DMS114 treated with DMSO at 0.1 percent for 48 hours (cell line): ENCODE measurements around the gene GPR39.

Source experiments
- DNase-seq: peaks from one replicate; lab custom pipeline; 2025; ENCODE audit not compliant: unreplicated experiment; lab: John Stamatoyannopoulos, UW

The GPR39 gene

GRCh38 chr2:132442278-132442677 lies 25.7 kb downstream of the GPR39 start:
- DNase-seq: no peak

DNA sequence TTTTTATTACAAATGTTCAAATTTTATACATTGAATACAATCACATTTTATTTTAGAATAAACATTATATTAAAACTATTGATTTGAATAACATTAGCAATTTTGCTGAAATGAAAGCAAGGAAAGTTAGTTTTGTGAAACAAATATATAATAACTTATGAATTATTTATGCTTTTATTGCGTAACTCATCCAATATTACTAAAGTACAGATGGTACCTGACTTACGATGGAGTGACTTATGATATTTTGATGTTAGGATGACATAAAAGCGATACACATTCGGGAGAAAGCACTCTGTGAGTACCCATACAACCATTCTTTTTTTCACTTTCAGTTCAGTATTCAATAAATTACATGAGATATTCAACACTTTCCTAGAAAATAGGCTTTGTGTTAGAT lies 26.5 kb downstream of the GPR39 start:
- no peak for DNase-seq

DNA sequence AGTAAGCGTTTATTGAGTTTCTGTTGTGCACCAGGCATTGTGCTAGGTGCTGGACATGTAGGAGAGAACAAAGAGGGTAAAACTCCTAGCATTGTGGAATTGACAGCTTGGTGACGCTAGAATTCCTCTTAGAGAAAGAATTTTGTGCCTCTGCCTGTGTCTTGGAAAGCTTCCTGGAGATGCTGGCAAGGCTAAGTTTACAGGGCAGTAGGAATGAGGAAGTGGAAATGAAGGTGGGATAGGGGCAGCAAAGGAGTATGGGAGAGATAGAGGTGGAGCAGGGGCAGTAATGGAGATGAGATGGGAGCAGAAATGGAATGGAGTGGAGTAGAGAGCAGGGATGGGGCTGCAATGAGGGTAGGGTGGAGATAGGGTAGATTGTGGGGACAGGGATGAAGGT lies 29.8 kb downstream of the GPR39 start:
- DNase-seq: no peak

DNA sequence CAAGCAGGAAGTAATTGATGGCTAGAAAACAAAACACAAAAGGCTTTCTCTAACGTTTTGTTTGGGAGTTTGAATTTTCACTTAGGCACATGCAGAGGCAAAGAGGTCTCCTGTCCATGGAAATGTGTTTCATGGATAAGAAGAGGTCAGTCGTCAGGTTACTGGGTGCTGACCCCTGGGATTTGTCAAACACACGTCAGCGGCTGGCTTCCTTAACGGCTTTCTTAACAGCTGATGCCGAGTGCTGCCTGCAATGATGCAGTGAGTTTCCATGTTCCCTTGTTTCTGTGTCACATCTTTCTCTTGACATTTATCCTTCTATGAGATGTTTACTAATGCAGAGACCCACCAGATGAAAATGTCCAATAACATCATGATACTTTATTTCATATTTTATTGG lies 31.7 kb downstream of the GPR39 start:
- DNase-seq: no peak

- DNase-seq: no peak
Measured at GRCh38 chr2:132448771-132449170, 32.2 kb downstream of the GPR39 start.

DNA sequence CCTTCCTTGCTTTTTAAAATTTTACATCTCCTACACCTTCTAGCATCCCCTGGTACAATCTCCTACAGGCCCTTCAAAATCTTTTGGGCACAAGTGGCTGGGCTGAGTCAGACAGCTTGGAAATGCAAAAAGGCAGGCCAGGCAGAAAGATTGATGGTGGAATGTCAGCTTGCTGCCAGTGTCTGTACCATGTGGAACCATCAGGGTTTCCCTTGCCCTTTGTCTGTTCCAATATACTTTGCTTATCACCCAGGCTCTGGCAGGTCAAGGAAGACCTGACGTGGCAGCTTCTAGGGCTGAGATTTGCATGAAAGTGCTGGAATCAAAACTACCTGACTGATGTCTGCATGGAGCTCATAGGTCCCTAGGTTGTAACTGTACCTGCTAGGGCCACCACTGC lies 33.3 kb downstream of the GPR39 start:
- no peak for DNase-seq

GRCh38 chr2:132460781-132461180 lies 44.2 kb downstream of the GPR39 start:
- no peak for DNase-seq

DNA sequence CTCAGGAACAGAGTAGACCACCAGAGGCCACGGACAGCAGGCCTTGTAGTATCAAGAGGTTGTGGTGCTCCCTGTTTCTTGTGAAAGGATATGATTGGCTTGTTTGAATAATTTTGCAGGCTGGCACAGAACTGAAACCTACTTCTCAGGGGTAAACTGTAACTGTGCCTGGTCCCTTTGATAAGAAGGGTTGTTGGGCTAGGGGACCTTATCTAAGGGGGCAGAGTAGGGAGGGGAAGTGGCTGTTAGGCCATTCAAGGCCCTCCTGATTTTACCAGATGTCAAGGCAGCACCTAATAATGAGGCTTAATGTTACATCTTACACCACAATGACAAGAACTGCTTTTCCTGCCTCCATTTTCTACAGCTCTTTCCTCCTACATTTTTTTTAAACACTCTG lies 45.6 kb downstream of the GPR39 start:
- no peak for DNase-seq

DNA sequence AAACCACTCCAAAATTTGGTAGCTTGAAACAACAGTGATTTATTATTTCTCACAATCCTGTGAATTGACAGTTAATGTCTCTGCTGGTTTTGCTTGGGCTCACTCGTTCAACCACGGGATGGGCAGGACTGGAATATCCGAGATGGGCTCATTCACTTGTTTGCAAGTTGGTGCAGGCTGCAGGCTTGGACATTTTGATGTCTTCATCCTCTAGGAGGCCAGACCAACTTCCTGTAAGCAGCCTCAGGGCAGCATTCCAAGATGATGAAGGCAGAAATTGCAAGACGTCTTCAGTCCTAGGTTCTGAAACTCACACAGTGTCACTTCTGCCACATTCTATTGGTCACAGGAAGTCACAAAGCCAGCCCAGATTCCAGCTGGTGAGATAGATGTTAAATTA lies 47.1 kb downstream of the GPR39 start:
- no peak for DNase-seq

DNA sequence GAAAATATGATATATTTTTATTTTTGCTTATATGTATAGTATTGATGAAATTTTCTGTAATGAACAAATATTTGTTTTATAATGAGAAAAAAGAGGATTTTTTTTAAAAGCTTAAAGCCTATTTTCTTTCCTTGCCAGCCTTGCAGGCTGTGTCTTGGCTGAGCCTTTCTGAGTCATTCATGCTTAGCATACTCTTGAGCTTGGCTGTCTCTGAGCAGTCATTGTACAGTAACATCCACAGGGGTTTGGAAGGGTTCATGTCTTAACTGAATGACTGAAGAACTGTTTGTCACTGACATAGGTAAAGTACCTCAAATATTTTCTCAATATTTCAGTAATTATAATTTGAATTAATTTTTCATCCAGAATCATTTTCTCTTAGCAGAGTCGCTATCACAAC lies 49.3 kb downstream of the GPR39 start:
- DNase-seq: no peak

GRCh38 chr2:132466428-132467028 lies 49.9 kb downstream of the GPR39 start:
- DNase-seq: no peak

- DNase-seq: no peak
Measured at GRCh38 chr2:132468821-132469675, 52.4 kb downstream of the GPR39 start.

DNA sequence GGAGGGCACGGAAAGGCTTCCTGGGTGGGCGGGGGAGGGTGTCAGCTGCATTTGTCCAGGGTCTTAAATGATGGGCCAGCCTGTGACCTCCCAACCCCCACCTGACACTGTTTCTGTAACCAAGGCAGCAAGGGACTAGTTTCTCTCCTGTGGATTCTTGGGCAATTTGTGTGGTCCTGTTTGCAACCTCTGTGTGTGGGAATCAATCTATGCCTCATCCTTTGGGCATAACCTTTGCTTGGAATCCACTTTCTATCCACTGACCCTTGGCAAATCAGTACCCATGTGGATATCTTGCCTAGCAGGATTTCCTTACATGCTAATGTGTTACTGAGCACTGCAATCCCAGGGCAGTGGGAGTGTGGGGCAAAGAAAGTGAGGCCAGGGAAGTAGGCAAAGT lies 54.1 kb downstream of the GPR39 start:
- DNase-seq: no peak

DNA sequence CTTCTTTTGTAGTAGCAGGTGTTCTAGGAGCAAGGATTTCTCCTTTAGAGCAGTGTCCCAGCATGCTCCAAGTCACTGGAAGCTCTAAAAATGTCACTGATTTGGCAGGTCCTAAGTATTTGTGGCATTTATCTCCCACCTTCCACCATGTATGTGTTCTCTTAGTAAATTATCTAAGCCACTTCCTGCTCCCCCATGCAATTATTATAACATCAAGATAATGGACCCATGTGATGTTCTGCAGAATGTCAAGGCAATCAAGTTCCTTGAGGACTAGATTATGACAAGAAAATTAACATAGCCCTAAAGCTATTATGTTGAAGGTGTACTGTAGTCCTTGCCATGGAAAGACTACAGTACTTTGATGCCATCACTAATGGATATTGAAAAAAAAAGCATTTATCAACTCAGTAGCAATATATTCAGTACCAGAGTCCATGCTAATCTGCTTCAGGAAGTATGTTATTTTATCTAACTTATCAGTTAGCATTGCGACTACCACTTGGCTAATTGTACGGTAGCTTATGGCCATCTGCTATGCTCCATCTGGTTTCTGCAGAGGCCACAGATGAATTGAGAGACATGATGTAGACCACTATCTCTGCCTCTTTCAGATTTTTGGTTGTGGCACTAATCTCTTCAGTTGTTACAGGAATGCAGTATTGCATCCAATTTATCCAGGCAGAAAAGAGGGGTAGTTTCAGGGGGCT lies 56.7 kb downstream of the GPR39 start:
- DNase-seq: no peak

- no peak for DNase-seq
Measured at GRCh38 chr2:132475615-132476014, 59.0 kb downstream of the GPR39 start.

- no peak for DNase-seq
Measured at GRCh38 chr2:132477436-132477835, 60.8 kb downstream of the GPR39 start.

- DNase-seq: no peak
Measured at GRCh38 chr2:132477962-132478361, 61.4 kb downstream of the GPR39 start.

DNA sequence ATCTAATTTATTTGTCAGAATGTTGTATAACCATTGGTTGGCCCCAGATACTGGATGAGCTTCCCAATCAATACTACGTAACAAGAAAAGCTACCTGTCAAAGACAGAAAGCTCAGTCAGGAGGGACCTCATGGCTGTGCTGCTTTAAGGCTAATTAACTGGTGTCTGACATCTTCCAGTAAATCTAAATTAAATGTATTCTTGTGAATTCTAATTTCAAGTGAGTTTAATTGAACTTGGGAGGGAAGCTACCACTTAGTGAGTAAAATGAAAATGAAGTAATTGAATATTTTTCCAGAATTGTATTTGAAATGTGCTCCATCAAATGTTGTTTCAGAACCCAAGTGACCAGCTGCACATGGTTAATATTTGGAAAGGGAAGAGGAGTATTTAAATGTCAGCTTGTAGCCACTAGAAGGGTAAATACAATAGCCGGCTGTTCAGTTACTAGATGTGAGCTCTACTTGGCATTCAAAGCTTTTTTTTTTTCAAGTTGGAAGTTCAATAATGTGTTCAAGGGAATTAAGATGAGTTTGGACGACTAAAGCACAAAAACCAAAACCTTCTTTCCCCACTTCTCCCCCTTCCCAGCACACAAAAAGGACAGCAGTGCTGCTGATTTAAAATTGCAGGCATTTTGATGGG lies 62.0 kb downstream of the GPR39 start:
- DNase-seq: no peak

DNA sequence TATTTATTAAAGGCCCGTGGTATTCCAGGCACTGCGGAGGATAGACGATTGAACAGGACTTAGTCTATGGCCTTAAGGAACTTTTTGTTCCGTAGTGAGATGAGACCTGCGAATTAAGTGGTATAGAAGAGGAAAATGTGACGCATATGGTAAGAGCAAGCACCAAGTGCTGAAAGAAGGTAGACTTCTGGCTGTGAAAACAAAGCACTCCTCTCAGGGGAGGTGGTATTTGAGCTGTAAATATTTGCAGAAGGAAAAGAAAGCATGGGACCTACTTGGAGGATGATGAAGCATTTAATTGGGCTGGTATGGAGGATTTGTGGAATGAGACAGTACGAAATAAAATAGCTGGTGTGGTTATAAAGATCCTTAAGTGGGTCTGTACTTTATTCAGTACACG lies 62.5 kb downstream of the GPR39 start:
- DNase-seq: no peak

GRCh38 chr2:132482821-132483220 lies 66.2 kb downstream of the GPR39 start:
- DNase-seq: no peak

- DNase-seq: no peak
Measured at GRCh38 chr2:132484144-132484543, 67.5 kb downstream of the GPR39 start.

- DNase-seq: no peak
Measured at GRCh38 chr2:132488491-132488890, 71.9 kb downstream of the GPR39 start.
